Activated CD4-positive, alpha-beta T cell treated with anti-CD3 and anti-CD28 coated beads for 24 hours (primary cell): Measurements from ENCODE around the gene LYRM7.
"Not testable (repeated sequence)": the region's sequence is repeated elsewhere in the genome, so short reads cannot be mapped to it uniquely, and the experiment has no call there.

Experiments used
- DNase-seq, 2 donors: peaks; one replicate each; pipeline ENCODE4 v3.0.0-alpha.2; 2020; ENCODE audit warnings: low read depth in 2 of 2

LYRM7 gene

GRCh38 chr5:131180407-131180806 is 9.7 kb downstream of the LYRM7 start:
- DNase-seq, result no peak

GRCh38 chr5:131182839-131183238 is 12.1 kb downstream of the LYRM7 start:
- DNase-seq, result no peak

GRCh38 chr5:131185523-131186104 is 14.9 kb downstream of the LYRM7 start:
- no peak for DNase-seq

GRCh38 chr5:131186561-131187256 is 16.0 kb downstream of the LYRM7 start:
- no peak for DNase-seq

DNA sequence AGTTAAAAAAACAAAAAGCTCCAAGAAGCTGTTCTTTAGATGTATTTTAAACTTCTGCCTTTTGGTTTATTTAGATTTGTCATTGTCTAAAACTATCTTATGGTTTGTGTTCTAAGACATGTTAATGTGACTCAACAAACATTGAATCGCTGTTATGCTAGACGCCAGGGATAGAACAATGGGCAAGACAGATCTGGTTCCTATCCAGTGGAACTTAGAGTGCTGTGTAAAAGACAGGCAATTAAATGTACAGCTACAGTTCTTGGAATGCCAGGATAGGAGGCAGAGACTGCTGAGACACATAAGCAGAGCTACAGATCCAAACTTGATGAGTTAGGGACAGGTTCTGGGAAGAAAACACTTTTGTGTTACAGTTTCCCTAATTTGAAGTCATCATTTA is 22.4 kb downstream of the LYRM7 start:
- no peak for DNase-seq

GRCh38 chr5:131193897-131194296 is 23.2 kb downstream of the LYRM7 start:
- DNase-seq, result not testable (repeated sequence)

- no peak for DNase-seq
These were observed 24.0 kb downstream of the LYRM7 start for GRCh38 chr5:131194725-131195124.

- no peak for DNase-seq
These were observed 25.0 kb downstream of the LYRM7 start for GRCh38 chr5:131195696-131196095.

GRCh38 chr5:131196331-131196730 is 25.6 kb downstream of the LYRM7 start:
- DNase-seq, result no peak

- DNase-seq, result no peak
These were observed 27.9 kb downstream of the LYRM7 start for GRCh38 chr5:131198625-131199024.

- DNase-seq, result no peak
These were observed 29.8 kb downstream of the LYRM7 start for GRCh38 chr5:131200560-131200959.

GRCh38 chr5:131204964-131205363 is 34.2 kb downstream of the LYRM7 start:
- no peak for DNase-seq

DNA sequence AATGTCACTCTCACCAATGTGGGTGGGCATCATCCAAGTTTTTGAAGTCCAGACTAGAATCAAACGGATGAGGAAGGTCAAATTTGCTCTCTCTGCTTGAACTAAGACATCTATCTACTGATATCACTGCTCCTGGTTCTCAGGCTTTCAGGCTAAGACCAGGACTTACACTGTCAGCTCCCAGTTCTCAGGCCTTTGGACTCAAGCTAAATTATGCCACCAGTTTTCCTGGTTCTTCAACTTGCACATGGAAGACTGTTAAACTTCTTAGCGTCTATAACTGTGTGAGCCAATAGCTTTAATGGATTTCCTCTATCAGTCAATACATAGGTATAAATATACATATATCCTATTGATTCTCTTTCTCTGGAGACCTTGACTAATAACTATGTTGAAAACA is 35.3 kb downstream of the LYRM7 start:
- DNase-seq, result no peak

DNA sequence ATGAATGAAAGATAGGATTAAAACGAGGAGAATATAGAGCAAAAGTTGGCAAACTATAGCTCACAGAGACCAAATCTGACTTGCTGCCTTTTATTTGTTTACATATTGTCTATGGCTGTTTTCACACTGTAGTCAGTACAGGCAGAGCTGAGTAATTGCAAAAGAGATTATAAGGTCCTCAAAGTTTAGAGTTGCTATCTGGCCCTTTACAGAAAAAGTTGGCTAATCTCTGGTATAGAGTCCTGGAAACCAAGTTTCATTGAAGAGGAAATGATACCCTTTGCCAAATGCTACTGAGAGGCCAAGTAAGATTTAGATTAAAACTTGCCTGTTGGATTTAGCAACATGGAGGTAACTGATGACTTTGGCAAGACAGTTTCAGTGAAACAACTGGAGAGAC is 36.0 kb downstream of the LYRM7 start:
- DNase-seq, result no peak

DNA sequence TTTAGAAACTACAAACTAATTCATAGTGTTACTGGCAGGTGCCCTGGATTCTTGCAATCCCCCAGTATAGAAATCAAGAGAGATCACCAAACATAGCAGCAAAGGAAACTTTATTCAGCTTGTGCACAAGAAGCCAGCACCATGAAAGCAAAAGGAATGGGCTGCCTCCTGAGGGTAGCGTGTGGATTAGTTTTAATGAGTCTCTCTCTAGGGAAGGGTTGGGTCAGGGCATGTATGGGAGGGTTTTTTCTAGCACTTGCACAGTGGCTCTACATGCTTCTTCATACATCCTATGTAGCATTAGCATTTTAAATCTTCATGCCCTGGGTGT is 38.4 kb downstream of the LYRM7 start:
- DNase-seq, result no peak

DNA sequence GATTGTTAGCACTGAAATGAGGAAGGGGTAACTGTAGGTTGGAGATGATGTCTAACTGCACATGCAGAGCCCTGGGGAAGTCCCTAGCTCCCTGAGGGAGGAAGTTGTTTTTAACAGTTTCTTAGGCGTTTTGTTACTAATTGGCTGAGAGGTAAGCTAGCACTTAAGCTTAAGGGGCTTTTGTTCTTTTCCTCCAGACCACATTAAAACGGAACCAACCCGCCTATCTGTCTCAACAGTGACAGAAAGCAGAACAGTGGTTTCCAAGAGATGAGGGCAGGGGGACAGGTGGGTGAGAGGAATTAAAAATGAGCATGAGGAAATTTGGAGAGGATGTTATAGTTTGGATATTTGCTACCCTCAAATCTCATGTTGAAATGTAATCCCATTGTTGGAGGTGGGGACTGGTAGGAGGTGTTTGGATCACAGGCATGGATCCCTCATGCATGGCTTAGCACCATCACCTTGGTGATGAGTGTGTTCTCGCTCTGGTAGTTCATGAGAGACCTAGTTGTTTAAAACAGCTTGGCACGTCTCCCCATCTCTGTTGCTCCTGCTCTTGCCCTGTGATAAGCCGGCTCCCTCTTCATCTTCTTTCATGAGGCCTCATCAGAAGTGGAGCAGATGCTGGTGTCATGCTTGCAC is 38.9 kb downstream of the LYRM7 start:
- peak in 1 of 2 donors; percentile 33 for DNase-seq

DNA sequence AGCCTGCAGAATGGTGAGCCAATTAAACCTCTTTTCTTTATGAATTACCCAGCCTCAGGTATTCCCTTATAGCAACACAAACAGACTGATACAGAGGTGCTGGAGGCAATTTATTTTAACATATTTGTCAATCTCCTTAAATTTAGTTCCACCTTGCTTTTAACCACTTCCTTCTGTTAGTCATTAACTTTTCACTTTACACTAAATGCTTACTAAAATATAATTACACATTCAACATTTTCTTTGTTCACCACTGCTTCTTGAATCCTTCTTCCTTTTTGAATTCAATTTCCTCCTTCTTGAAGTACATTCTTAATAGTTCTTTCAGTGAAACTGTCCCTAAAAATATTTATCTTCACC is 39.4 kb downstream of the LYRM7 start:
- DNase-seq, result no peak

GRCh38 chr5:131211669-131212068 is 40.9 kb downstream of the LYRM7 start:
- DNase-seq, result no peak

- DNase-seq, result no peak
These were observed 41.8 kb downstream of the LYRM7 start for GRCh38 chr5:131212471-131213021.

DNA sequence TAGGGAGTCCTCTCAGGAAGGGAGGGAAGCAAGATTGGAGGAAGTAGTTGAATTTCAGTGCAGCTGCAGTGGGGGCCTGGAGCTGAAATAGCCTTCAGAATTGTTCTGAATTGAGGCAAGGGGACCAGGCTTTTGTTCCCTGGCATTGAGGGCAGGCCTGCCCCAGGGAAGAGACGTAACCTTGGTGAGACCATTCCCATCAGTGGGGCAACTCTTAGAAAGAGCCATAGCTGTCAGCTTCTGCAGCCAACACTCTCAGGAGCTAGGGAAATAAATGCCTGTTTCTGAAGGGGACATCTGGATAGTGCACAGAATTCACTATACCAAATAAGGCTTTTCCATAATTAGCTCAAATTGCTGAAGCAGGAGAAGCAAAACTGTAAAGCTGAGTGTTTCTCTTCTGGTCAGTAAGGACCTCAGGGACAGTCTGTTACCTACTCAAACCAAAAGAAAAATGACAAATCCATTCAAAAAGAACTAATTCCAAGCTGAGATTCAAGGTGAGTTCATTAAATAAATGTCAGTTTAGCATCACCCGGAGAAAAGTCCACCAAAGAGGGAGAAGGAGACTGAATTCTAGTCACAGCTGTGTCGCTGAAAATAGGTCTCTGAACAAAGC is 44.0 kb downstream of the LYRM7 start:
- DNase-seq, result no peak

- no peak for DNase-seq
These were observed 47.0 kb downstream of the LYRM7 start for GRCh38 chr5:131217791-131218190.

DNA sequence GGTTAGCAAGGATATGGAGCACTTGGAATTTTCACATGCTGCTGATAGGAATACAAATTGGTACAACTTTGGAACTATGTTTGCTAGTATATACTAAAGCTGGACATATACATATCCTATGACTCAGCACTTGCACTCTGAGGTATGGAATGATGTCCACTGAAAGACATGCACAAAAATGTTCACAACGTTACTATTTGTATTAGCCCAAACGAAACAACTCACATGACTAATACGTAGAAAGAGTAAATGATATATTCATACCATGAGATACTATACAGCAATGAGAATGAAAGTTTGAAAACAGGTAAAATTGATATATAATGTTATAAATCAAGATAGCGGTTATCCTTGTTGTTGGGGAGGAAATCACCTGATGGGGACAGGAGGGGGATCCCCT is 47.6 kb downstream of the LYRM7 start:
- no peak for DNase-seq

DNA sequence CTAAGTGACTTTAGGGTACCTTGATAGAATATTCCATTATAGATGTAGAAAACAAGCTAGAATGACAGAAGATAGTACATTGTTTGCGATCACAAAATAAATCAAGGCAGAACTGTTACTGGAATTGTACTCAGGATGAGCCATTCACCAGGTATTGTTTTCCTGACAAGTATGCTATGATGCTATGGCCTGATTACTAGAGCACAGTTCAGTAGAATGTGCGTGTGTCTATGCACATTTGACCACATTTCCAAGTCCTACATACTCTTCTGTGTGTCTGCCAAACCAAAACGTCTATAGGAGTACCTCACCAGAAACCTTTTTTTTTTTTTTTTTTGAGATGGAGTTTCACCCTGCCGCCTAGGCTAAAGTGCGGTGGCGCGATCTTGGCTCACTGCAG is 49.8 kb downstream of the LYRM7 start:
- DNase-seq, result no peak
